Effector memory CD8-positive, alpha-beta T cell (primary cell): ENCODE measurements around the gene KREMEN1.

ENCODE experiments used
- ATAC-seq: fragments of 150-1000 bp; cut with Tn5 transposase; replicated peaks from 2 replicates; pipeline ENCODE4 v1.10.0; 2021; ENCODE audit warnings: mild to moderate bottlenecking, moderate library complexity
- DNase-seq, 3 experiments: peaks; one replicate each; pipeline ENCODE4 v3.0.0; 2021
- H3K27ac Mint-ChIP-seq, 2 donors: one replicate each; pipeline ENCODE4 v1.8.0; 2022; ENCODE audit warnings: mild to moderate bottlenecking in 2 of 2, mixed read lengths in 2 of 2, moderate library complexity in 2 of 2
- H3K27me3 Mint-ChIP-seq, 2 donors: one replicate each; pipeline ENCODE4 v1.8.0; 2022; ENCODE audit warnings: mixed read lengths in 2 of 2
- H3K36me3 Mint-ChIP-seq: one replicate; pipeline ENCODE4 v1.8.0; 2022; ENCODE audit warnings: mild to moderate bottlenecking, moderate library complexity, mixed read lengths; ENCODE audit not compliant: insufficient read depth
- H3K4me1 Mint-ChIP-seq, 2 donors: one replicate each; pipeline ENCODE4 v1.8.0; 2022; ENCODE audit warnings: low read depth in 2 of 2, mixed read lengths in 2 of 2
- H3K4me3 Mint-ChIP-seq, 2 donors: one replicate each; pipeline ENCODE4 v1.8.0; 2022; ENCODE audit warnings: mild to moderate bottlenecking in 2 of 2, mixed read lengths in 2 of 2, moderate library complexity in 2 of 2
- H3K9me3 Mint-ChIP-seq, 2 donors: one replicate each; pipeline ENCODE4 v1.8.0; 2022; ENCODE audit warnings: mixed read lengths in 2 of 2

Gene KREMEN1

DNA sequence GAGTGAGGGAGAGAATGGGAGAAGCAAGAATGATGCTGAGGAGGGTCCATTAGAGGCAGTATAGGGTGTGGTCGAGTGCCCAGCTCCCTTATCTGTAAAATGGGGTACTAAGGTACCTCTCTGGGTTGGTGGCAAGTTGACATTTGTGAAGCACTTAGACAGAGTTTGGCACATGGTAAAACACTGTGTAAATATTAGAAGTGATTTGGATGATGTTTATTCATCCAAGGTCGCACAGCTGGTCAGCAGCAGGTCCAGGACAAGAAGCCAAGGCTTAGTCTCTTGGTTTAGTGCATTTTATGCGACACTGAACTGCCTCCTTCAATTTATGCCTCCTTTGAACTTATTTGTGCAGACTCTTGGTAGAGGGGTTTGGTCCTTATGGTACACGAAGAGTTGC is 19.4 kb downstream of the KREMEN1 start:
- H3K27me3 Mint-ChIP-seq = peaks cover 42 to 53% of the 10 kb centered on the region in 2 donors
- no peaks in the 10 kb centered on the region for H3K9me3 Mint-ChIP-seq
- no peaks in the 10 kb centered on the region for H3K4me1 Mint-ChIP-seq
- DNase-seq (no peak), ATAC-seq (no peak)
- H3K36me3 Mint-ChIP-seq = peaks cover 3% of the 10 kb centered on the region
- no peak overlapping the region for H3K27ac Mint-ChIP-seq
- no peak overlapping the region for H3K4me3 Mint-ChIP-seq

DNA sequence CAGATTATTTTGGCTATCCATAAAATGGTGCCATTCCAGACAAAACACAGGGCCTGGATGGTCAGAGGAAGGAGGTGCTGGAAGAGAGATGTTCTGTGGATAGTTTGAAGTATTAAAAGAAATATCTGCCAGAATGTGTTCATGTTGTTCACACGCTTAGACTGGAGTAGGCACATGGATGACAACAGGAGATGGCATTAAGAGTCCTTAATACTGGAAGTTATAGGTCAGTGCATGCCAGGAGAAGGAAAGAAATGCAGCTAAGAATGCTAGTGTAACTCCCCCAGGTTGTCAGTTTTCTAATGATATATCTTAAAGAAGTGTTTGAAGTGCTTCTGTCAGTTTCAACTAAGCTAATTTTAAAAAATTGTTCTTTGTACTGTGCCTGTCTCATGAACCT is 20.2 kb downstream of the KREMEN1 start:
- Mint-ChIP-seq H3K9me3 (no peaks in the 10 kb centered on the region), H3K4me1 (no peaks in the 10 kb centered on the region), H3K27ac (no peak overlapping the region), H3K4me3 (no peak overlapping the region), H3K27me3 (peaks cover 42 to 53% of the 10 kb centered on the region in 2 donors), H3K36me3 (peaks cover 3% of the 10 kb centered on the region)
- DNase-seq (no peak), ATAC-seq (no peak)

DNA sequence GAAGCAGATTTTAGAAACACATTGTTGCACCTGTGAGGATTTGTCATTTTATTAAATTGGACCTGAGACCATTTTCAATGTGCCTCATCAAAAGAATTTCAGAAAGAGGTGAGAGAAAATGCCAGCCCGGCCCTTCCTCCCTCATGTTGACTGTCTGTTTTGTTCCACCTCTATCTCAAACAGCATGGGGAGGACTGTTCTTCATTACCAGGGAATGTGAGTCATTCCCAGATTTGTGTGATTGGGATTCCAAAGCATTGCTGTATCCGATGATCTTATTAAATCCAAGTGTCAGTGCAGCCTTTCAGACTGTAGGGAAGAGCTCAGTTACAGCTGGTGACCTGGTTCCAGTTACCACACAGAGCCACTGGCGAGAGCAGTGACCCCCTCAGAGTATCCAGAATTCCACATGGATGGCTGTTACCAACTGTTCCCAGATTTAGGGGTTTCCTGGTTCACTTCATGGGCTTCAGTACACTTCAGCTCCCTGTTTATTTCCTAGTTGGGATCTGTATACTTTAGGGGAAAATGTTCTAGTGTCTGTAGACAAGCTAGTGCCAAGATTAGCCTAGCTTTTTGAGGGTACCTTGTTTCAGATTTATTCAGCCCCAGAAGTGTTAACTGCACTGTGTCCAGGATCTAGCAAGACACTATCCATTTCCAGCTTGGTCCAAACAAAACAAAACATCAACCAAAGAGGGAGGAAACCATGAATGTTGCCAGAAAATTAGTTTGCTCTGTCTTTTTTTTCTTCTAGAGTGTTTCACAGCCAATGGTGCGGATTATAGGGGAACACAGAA is 20.9 kb downstream of the KREMEN1 start:
- Mint-ChIP-seq H3K36me3 (peaks cover 3% of the 10 kb centered on the region), H3K27ac (no peak overlapping the region), H3K4me3 (no peak overlapping the region), H3K27me3 (peaks cover 41 to 48% of the 10 kb centered on the region in 2 donors), H3K9me3 (no peaks in the 10 kb centered on the region), H3K4me1 (no peaks in the 10 kb centered on the region)
- ATAC-seq = no peak
- no peak for DNase-seq

- no peak overlapping the region for H3K27ac Mint-ChIP-seq
- peaks cover 27 to 32% of the 10 kb centered on the region in 2 donors for H3K27me3 Mint-ChIP-seq
- H3K9me3 Mint-ChIP-seq = no peaks in the 10 kb centered on the region
- no peaks in the 10 kb centered on the region for H3K4me1 Mint-ChIP-seq
- peaks cover 3% of the 10 kb centered on the region for H3K36me3 Mint-ChIP-seq
- DNase-seq (no peak), ATAC-seq (no peak)
- no peak overlapping the region for H3K4me3 Mint-ChIP-seq
Observed at GRCh38 chr22:29095459-29095858, 22.6 kb downstream of the KREMEN1 start.

- no peaks in the 10 kb centered on the region for H3K4me1 Mint-ChIP-seq
- no peaks in the 10 kb centered on the region for H3K36me3 Mint-ChIP-seq
- no peak for ATAC-seq
- no peak for DNase-seq
- H3K27me3 Mint-ChIP-seq = peaks cover 21 to 23% of the 10 kb centered on the region in 2 donors
- H3K4me3 Mint-ChIP-seq = no peak overlapping the region
- H3K27ac Mint-ChIP-seq = no peak overlapping the region
- no peaks in the 10 kb centered on the region for H3K9me3 Mint-ChIP-seq
Observed at GRCh38 chr22:29096736-29097669, 24.2 kb downstream of the KREMEN1 start.

GRCh38 chr22:29098296-29098695 is 25.5 kb downstream of the KREMEN1 start:
- Mint-ChIP-seq H3K9me3 (no peaks in the 10 kb centered on the region), H3K36me3 (no peaks in the 10 kb centered on the region), H3K27me3 (peaks cover 16 to 18% of the 10 kb centered on the region in 2 donors), H3K27ac (no peak overlapping the region), H3K4me1 (no peaks in the 10 kb centered on the region), H3K4me3 (no peak overlapping the region)
- DNase-seq (no peak), ATAC-seq (no peak)

DNA sequence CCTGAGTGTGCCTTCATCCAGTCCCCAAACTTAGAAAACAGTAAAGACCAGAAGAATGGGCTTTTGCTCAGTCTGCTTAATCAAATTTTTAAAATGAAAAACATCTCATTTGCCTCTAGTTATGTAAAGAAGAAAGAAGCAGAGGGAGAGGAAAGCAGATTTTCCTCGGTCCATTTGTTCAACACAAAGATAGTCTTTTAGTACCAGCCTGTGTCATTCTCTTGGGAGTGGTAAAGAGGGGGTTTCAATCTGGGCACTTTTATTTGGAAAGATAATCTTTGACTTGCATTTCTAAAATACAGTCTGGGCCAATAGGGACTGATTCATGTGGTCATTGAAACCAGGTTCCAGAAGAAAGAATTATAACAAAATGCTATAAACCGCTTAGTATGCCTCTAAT is 29.5 kb downstream of the KREMEN1 start:
- H3K27me3 Mint-ChIP-seq = no peaks in the 10 kb centered on the region
- no peak overlapping the region for H3K27ac Mint-ChIP-seq
- ATAC-seq (no peak), DNase-seq (no peak)
- no peaks in the 10 kb centered on the region for H3K36me3 Mint-ChIP-seq
- H3K4me3 Mint-ChIP-seq = no peak overlapping the region
- H3K9me3 Mint-ChIP-seq = no peaks in the 10 kb centered on the region
- H3K4me1 Mint-ChIP-seq = no peaks in the 10 kb centered on the region

DNA sequence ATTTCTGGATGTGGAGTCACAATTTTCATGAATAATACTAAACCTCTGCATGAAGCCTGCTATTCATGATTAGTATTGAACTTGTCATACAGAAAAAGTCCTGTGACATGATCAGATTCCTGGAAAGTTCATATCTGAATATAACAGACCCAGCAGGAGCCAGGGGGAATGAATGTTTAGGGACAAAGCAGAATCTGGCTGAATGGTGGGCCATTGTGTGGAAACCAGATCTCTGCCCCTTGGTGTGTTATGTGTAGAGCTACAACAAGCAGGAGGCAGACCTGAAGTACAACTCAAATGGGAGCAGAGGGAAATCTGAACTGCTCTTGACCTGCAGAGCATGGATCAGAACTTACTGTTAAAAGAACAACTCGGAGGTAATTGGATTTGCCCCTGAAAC is 30.3 kb downstream of the KREMEN1 start:
- Mint-ChIP-seq H3K9me3 (no peaks in the 10 kb centered on the region), H3K36me3 (no peaks in the 10 kb centered on the region), H3K4me3 (no peak overlapping the region), H3K27me3 (peaks cover 0 to under 1% of the 10 kb centered on the region in 2 donors), H3K4me1 (no peaks in the 10 kb centered on the region), H3K27ac (no peak overlapping the region)
- ATAC-seq (no peak), DNase-seq (no peak)

DNA sequence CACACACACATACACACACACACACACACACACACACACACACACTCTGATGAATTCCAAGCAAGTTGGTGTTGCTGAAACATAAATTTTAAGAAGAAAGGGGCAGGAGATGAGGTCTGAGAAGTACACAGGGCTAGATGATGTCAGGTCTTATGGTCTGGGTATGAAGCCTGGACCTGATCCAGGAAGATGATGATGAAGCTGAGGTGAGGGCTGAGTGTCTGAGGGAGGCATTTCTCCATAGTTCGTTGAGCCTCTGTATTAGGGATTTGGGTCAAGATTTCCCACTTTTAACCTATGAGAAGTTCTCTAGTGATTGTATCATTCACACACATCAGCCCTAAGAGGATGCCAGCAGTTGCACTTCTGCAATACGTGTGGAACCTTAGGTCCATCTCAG is 32.6 kb downstream of the KREMEN1 start:
- Mint-ChIP-seq H3K4me1 (no peaks in the 10 kb centered on the region), H3K4me3 (no peak overlapping the region), H3K27me3 (peaks cover 16 to 24% of the 10 kb centered on the region in 2 donors), H3K9me3 (no peaks in the 10 kb centered on the region), H3K27ac (no peak overlapping the region), H3K36me3 (no peaks in the 10 kb centered on the region)
- ATAC-seq = no peak
- DNase-seq = no peak

DNA sequence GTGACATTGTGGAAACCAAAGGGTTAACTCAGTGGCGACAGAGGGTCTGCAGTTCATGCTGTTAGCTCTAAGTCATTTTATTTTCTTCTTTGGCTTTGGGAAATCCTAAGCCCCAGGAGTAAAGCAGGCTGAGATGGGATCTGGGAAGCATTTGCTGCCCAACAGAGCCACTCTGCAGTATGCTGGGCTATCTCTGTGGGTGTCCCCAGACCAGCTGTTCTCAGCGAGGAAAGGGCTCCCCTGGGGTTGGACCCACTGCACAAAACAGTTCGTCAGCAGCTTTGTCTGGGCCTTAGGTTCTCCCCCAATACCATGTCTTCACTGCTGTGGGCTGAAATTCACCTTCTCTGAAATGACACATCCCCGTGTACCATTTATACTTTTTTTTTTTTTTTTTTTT is 34.0 kb downstream of the KREMEN1 start:
- no peak for DNase-seq
- Mint-ChIP-seq H3K4me1 (no peaks in the 10 kb centered on the region), H3K4me3 (no peak overlapping the region), H3K36me3 (no peaks in the 10 kb centered on the region), H3K9me3 (no peaks in the 10 kb centered on the region), H3K27me3 (peaks cover 22 to 30% of the 10 kb centered on the region in 2 donors), H3K27ac (no peak overlapping the region)
- ATAC-seq = no peak

GRCh38 chr22:29108137-29108536 is 35.3 kb downstream of the KREMEN1 start:
- Mint-ChIP-seq H3K36me3 (no peaks in the 10 kb centered on the region), H3K4me3 (no peak overlapping the region), H3K4me1 (no peaks in the 10 kb centered on the region)

GRCh38 chr22:29109822-29110221 is 37.0 kb downstream of the KREMEN1 start:
- H3K27me3 Mint-ChIP-seq = peaks cover 24 to 44% of the 10 kb centered on the region in 2 donors
- H3K9me3 Mint-ChIP-seq = no peaks in the 10 kb centered on the region
- ATAC-seq = no peak
- no peak for DNase-seq
- H3K27ac Mint-ChIP-seq = no peak overlapping the region
- H3K4me1 Mint-ChIP-seq = no peaks in the 10 kb centered on the region
- H3K4me3 Mint-ChIP-seq = no peak overlapping the region
- no peaks in the 10 kb centered on the region for H3K36me3 Mint-ChIP-seq

More at GRCh38 chr22:29108137-29108536, 35.3 kb downstream of the KREMEN1 start:
- H3K27ac Mint-ChIP-seq = no peak overlapping the region
- ATAC-seq (no peak), DNase-seq (no peak)
- no peaks in the 10 kb centered on the region for H3K9me3 Mint-ChIP-seq
- H3K27me3 Mint-ChIP-seq = peaks cover 22 to 30% of the 10 kb centered on the region in 2 donors

DNA sequence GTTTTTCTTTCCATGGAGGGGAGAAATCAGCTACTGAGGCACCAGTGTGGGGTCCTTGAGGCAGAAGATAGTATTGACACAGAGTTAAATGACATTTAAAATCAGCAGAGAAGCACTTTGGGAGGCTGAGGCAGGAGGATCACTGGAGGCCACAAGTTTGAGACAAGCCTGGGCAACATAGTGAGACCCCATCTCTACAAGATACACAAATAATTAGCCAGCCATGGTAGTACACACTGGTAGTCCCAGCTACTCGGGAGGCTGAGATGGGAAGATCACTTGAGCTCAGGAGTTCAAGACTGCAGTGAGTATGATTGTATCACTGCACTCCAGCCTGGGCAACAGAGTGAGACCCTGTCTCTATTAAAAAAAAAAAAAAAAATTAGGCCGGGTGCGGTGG is 38.1 kb downstream of the KREMEN1 start:
- DNase-seq (no peak), ATAC-seq (no peak)
- Mint-ChIP-seq H3K27ac (no peak overlapping the region), H3K27me3 (peaks cover 35 to 55% of the 10 kb centered on the region in 2 donors), H3K36me3 (no peaks in the 10 kb centered on the region), H3K4me1 (no peaks in the 10 kb centered on the region), H3K9me3 (no peaks in the 10 kb centered on the region), H3K4me3 (no peak overlapping the region)

DNA sequence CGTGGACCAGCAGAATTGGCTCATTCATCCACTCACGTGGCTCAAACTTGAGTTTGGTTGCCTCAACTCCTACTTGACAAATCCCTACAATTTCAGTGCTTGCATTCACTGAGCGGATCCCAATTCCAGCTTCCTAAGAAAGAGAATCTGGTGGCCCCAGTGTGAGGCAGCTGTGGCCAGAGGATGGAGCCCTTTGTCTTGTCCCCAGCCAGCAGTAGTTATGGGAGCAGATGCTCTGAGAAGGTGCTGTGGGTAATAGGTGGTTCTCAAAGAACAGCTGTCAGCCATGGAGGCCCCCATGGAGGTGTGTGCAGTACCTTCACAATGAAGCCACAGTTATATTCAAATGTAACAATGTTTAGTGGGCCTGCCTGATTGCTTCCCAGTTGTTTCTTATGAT is 39.3 kb downstream of the KREMEN1 start:
- Mint-ChIP-seq H3K4me1 (no peaks in the 10 kb centered on the region), H3K27ac (no peak overlapping the region), H3K4me3 (no peak overlapping the region), H3K9me3 (no peaks in the 10 kb centered on the region), H3K36me3 (no peaks in the 10 kb centered on the region), H3K27me3 (peaks cover 44 to 66% of the 10 kb centered on the region in 2 donors)
- ATAC-seq (no peak), DNase-seq (no peak)
